ENCODE measurements around the gene CCDC90B.
"Not testable (repeated sequence)": the region's sequence is repeated elsewhere in the genome, so short reads cannot be mapped to it uniquely, and the experiment has no call there.

CCDC90B gene

GRCh38 chr11:83285771-83286528 lies at the start of gene CCDC90B:
Gene CCDC90B, minus strand, starts transcription at chr11:83286367. Its CDS starts 395 bp downstream, at chr11:83285972.
- DNase-seq, result peak; percentile 96

- no peak for DNase-seq
These were observed 49.4 kb upstream of the CCDC90B start for GRCh38 chr11:83335446-83336070.

- no peak for DNase-seq
These were observed 44.1 kb upstream of the CCDC90B start for GRCh38 chr11:83330303-83330702.

GRCh38 chr11:83326326-83326725 lies 40.2 kb upstream of the CCDC90B start:
- DNase-seq, result no peak

GRCh38 chr11:83319346-83319745 lies 33.2 kb upstream of the CCDC90B start:
- DNase-seq, result no peak

- no peak for DNase-seq
These were observed 32.8 kb upstream of the CCDC90B start for GRCh38 chr11:83318931-83319330.

GRCh38 chr11:83317757-83318690 lies 31.9 kb upstream of the CCDC90B start:
- no peak for DNase-seq

- not testable (repeated sequence) for DNase-seq
These were observed 30.7 kb upstream of the CCDC90B start for GRCh38 chr11:83316897-83317268.

GRCh38 chr11:83316143-83316896 lies 30.2 kb upstream of the CCDC90B start:
- not testable (repeated sequence) for DNase-seq

- no peak for DNase-seq
These were observed 26.3 kb upstream of the CCDC90B start for GRCh38 chr11:83312430-83312829.

- no peak for DNase-seq
These were observed 25.5 kb upstream of the CCDC90B start for GRCh38 chr11:83311701-83312100.

GRCh38 chr11:83310718-83311117 lies 24.6 kb upstream of the CCDC90B start:
- DNase-seq, result no peak

- not testable (repeated sequence) for DNase-seq
These were observed 22.4 kb upstream of the CCDC90B start for GRCh38 chr11:83308536-83308935.

GRCh38 chr11:83306200-83307080 lies 20.3 kb upstream of the CCDC90B start:
- DNase-seq, result no peak

GRCh38 chr11:83303316-83303715 lies 17.1 kb upstream of the CCDC90B start:
- no peak for DNase-seq

- DNase-seq, result peak; percentile 25
These were observed 16.0 kb upstream of the CCDC90B start for GRCh38 chr11:83302151-83302550.

- peak; percentile 35 for DNase-seq
These were observed 13.5 kb upstream of the CCDC90B start for GRCh38 chr11:83299681-83300080.

- DNase-seq, result no peak
These were observed 8.0 kb upstream of the CCDC90B start for GRCh38 chr11:83294208-83294607.

GRCh38 chr11:83293457-83293774 lies 7.2 kb upstream of the CCDC90B start:
- DNase-seq, result no peak

GRCh38 chr11:83292709-83293456 lies 6.7 kb upstream of the CCDC90B start:
- peak; percentile 57 for DNase-seq

- DNase-seq, result no peak
These were observed 1.5 kb upstream of the CCDC90B start for GRCh38 chr11:83287631-83288030.

Measured in MV-4-11 (cell line).